G401 (cell line): ENCODE data around the gene UQCC2. TPM values are rescaled to one million over a fixed set of nuclear protein-coding genes. Genes with fewer than 3 reads are reported as not detected.

Source experiments
- DNase-seq: peaks from one replicate; pipeline ENCODE4 v3.0.0-alpha.2; 2015; ENCODE audit warnings: low spot score
- in situ Hi-C: cut with HindIII; loops from 2 replicates; pipeline ENCODE4 v1.10.0; 2016; ENCODE audit warnings: low sequenced_read_pairs, mixed read lengths
- total RNA-seq: library from RNA; depleted of rRNA; stranded (reverse); fragments of >200 nt; shearing (Covaris generic); gene quantifications from 2 replicates; pipeline ENCODE4 v1.2.3, GENCODE V29; 2014; rRNA removed

UQCC2 gene
- 24.9 and 51.4 TPM in 2 replicates for total RNA-seq

DNA sequence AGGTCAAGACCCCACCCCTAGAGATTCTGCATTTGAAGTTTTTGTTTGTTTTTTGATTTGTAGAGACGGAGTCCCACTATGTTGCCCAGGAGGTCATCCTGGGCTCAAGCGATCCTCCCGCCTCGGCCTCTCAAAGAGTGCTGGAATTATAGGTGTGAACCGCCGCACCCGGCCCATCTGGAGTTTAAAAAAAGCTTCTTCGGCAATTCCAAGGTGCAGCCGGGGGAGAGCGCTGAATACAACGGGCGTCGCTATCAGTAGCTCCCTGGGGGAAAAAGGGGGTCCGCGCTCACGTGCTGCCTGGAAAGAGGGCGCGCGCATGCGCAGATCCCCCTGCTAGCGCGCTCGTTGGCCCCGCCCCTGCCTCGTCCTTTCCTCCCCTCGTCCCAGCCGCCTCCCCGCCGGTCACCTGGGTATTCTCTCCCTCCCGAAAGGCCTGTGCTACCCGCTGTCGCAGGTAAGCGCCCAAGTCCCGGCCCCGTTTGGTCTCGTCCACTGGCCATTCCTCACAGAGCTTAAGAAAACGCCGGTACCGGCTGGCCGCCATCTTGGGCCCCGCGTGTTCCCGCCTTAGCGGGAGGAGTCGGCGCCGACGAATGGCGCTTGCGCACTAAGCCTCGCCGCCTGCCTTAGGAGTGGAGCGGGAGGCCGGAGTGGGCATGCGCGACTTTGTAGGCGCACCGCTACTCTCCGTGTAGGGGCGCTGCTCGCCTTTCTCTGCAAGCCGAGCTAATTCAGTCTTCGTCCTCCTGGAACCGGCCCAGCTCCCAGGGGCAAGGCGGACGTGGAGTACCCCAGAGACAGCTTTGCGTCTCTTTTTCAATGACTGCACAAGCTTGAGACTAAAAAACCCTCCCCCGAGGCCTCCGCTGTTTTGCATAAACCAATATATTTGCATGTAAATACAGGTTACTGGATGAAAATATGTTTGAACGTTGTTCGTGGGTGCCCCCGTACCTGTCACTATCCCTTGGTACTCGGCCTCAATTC lies at the start of gene UQCC2:
Gene UQCC2, minus strand, starts transcription at position 561 of the 990 bp plus-strand sequence. Its CDS starts 14 bp downstream, at position 547.
- in situ Hi-C loops, result no loop called here
- peak; percentile 96 for DNase-seq

DNA sequence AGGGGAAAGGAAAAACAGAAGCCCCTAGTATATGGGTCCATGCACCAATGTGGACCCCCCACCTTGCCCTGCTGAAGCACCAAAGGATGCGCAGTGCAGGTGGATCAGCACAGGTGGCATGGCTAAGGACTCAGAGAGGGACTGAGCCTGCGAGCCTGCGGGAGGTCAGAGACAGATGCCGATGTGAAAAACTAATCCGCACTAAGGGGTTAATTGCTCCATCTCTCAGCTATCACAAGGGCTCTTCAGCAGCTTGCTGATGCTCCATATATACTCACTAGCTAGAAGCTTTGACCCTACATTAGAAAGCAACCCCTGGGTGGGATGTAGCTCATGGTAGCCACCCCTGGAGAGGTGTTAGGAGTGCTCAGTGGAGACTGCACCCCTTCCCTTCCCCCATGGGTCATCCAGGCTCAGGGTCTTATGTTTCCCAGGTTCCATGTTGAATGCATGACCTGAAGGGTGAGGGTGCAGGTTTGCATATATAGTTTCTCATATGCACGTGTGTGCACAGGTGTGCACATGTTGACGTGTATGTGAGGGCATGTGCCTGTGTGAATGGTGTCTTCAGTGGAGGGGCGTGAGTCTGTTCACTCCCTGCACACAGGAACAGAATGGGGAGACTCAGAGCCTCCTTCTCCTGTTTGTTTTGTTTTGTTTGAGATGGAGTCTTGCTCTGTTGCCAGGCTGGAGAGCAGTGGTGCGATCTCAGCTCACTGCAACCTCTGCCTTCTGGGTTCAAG lies 48.6 kb upstream of the UQCC2 start:
- in situ Hi-C loops, result no loop called here
- no peak for DNase-seq

DNA sequence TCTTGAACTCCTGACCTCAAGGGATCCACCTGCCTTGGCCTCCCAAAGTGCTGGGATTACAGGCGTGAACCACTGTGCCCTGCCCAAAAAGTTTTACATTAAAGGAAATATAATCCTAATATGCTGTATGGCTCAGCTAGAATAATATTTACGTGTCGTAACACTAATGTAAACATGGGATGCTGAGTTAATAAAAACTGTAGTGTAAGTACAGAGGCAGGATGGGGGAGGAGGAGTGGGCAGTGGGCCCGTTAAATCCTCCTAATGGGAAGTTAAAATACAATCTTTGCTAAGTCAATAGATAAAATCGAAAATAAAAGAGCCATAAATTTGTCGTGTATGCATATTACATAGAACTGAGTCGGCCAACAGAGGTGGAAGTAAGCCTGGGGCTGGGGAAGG lies 47.3 kb upstream of the UQCC2 start:
- in situ Hi-C loops, result no loop called here
- DNase-seq, result no peak

DNA sequence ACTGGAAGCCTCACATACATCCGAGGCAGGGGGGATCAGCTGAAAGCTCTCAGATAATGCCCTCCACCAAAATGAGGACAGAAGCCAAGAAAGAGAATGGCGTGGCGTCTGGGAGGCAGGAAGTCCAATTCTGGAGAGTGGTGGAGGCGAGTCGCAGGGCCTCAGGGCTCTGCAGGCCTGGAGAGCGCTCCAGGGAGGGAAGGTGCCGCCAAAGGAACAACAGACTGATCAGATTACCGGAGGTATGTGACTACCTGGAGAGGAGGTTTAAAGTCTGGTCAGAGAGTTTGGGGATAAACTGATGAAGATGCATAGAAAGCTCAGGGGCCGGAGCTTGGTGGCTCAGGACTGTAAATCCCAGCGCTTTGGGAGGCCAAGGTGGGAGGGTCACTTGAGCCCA lies 46.4 kb upstream of the UQCC2 start:
- no peak for DNase-seq
- in situ Hi-C loops, result no loop called here

DNA sequence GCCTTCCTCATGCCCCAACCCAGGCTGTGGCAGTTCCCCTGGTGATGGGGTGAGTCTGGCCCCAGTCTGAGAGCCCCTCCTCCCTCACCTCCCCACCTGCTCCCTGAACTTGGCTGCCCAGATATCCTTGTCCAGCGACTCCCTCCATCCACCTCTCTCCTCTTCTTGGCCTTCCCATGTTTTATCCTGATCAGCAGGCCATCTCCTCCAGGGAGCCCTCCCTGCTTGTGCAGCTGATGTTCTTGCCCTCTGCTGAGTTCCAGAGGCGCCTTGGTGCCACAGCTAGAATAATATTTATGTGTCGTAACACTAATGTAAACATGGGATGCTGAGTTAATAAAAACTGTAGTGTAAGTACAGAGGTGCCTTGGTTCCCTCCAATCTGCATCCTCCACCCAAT lies 45.6 kb upstream of the UQCC2 start:
- no peak for DNase-seq
- in situ Hi-C loops, result no loop called here

DNA sequence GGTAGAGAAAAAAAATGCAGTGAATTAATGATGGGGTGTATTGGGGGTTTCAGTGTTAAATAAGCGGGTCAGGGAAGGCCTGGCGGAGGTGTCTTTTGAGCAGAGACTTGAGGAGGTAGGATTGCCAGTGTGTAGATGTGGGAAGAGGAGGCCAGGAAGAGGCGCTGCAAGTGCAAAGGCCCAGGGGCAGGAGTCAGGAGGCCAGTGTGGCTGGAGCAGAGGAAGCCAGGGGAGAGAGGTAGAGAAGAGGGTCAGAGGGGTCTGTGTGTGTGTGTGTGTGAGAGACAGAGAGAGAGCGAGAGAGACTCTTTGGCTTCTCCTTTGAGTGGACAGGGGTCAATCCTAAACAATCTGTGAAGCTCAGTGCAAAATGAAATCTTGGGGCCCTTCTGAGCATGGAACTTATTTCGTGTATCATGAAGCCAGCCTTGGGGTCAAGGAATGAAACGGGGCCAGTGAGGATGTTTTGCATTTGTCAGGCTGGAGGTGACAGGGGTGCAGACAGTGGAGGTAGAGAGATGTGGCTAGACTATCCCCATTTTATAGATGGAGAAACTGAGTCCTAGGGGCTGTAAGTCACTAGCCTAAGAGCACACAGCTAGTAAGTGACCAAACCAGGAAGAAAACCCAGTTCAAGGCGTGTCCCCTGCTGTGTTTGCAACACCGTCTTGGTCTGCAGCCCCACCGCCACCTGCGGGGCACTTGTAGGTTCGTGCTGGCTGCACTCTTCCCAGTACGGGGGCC lies 44.9 kb upstream of the UQCC2 start:
- DNase-seq, result no peak
- in situ Hi-C loops, result no loop called here

DNA sequence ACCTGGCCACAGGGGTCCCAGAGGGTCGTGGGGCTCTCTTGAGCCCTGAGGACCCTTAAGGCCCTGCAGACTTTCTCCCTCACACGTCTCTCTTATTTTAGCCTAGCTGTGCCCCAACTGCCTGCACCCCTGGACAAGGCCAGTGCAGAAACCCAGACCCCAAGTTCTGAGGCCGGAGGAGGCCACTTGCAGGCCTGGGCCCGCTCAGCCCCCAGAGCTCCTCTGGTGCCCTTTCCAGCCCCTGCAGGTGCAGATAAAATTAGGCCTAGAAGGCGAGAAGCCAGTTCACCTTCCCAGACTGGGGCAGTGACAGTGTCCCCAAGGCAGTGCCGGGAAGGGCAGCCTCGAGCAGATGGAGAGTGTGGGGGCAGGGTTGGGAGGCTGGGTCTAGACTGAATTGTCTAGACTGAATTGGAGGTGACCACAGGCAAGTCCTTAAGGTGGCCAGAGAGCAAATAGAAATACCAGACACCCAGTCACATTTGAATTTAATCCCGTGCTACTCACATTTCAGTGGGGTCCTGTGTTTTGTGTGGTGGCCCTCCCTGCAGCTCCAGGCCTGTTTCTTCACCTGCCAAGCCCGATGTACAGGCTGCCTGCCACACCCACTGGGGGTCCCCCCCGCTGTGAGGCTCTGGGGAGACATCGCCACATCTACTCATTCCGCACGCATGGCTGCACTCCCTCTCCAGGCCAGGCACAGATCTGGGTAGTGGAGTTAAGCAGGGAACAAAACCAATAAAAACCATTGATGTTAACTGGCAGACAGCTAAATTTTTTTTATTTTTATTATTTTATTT lies 43.8 kb upstream of the UQCC2 start:
- DNase-seq, result no peak
- in situ Hi-C loops, result no loop called here

DNA sequence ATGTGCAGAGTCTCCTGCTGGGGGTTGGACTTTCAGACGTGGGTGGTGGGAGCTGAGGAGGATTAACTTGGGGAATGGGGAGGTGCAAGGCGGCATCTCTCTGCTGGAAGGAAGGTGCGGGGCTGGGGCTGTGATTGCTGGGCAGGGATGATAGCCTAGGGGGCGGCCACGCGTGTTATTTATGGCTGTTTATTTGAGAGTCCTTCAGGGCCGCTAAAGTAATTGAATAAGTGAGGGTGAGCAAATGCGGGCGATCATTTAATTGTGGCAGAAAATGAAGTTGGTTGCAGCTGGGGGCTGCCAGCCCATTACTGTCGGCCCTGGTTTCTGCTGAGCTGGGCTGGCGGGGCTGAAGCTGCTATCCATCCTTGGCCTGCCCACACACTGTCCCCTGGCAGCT lies 42.7 kb upstream of the UQCC2 start:
- no peak for DNase-seq
- in situ Hi-C loops, result no loop called here

DNA sequence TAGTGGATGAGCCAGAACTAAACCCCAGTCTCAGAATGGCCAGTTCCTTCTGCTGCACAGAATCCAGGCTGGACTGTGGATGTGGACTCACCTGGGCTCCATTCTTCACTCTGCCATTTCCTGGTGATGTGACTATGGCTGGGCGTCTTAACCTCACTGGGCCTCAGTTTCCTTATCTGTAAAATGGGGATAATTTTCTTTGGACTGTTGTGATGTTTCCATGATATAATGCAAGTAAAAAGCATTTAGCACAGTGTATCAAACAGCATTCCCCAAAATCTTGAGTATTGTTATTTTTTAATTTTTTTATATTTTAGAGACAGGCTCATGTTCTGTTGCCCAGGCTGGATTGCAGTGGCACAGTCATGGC lies 41.1 kb upstream of the UQCC2 start:
- no peak for DNase-seq
- in situ Hi-C loops, result no loop called here

DNA sequence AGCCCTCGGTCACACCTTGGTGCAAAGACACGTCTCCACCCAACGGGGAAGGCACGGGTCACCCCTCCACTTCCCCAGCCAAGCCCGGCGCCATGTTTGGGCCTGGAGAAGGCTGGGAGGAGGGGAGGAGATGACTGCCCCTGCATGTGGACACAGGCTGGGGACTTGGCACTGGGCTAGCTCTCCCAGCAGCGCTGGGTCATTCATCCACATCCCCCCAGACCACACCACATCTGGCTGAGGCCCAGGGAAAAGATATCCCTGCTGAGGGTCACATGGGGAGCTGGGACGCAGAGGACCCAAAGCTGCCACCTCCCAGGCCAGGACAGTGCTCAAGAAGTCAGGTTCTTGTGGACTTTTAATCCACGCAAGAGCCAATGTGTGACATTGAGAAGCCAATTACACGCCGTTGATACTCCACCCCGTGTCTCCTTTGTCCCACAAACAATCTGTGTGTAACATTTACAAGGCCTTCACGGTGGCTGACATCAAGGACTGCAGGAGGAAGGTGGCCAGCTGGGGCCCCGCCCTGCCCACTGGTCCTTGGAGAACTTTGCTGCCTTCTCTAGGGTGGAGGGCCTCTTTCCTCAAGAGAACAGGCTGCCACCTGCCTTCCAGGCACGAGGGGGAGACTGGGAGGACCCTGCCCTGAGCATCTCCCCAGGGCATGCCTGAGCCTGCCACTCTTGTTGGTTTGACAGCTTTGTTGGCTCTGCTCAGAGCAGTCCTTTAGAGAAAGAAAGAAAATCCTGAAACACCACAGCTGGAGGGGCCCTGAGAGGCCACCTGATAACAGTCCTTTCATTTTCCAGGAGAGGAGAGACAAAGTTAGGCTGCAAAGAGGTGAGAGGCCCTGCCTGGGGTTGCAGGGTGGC lies 40.5 kb upstream of the UQCC2 start:
- in situ Hi-C loops, result no loop called here
- DNase-seq, result no peak

DNA sequence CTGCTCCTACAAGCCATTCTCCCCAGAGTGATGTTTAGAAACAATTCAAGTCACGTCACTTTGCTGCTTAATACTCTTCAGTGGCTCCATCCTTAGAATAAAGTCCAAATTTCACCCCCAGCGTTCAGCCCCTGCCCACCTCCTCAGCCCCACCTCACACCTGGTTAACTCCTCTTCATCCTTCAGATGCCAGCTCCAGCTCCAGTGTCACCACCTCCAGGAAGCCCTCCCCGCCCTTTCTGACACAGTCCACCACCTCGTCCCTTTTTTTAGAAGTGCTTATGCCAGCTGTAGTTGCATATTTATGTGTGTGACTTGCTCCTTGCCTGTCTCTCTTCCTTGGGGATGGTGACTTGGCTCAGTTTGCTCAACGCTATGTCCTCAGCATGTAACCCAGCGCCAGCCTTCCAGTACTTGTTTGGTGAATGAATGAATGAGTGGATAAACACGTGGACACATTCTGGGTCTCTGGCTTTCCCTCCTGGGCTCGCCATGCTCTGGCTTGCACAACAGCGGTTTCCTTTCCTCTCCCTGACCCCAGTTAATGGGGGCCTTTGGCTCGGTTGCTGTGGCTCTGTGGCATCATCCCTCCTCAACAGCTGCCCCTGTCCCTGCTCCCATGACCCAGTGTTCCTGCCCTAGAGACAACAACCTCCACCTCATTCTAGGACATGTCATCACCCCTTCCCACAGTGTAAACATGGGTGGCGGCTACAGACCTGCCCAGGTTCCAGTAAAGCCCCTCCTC lies 38.9 kb upstream of the UQCC2 start:
- DNase-seq, result no peak
- in situ Hi-C loops, result no loop called here

DNA sequence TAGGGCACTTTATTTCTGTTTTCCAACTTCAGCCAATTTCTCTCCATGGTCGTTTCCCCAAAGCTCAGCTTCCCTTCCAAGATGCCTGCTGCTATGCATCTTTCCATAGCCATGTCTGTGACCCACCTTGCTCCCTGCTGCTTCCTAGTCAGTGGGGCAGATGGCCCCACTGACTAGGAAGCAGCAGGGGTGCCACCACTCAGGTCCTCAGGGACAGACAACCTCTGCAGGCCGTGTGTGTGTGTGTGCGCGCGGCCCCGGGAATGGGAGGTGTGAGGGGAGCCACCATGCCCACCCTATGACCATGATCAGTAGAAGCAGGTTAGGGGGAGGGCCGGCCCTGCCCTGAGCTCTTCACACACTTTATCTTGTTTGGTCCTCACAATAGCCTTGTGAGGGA lies 37.9 kb upstream of the UQCC2 start:
- in situ Hi-C loops, result no loop called here
- no peak for DNase-seq

DNA sequence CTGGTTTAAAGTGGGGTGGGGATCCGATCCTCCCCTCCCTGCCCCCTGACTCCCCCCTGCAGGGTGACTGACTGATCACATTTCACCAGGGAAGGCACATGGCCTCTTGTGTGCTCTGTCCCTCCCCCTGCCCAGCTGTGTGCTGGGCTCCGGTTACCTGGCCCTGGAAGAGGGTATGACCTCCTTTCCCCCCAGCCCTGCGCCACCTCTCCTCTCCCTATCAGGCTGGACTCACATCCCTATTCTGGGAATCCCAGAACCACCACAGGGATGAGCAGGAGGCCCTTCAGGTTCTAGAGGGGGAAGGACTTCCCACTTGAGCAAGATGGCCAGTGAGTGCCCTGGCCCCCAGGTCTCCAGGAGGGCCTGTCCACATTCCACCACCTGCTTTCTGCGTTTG lies 37.3 kb upstream of the UQCC2 start:
- in situ Hi-C loops, result no loop called here
- no peak for DNase-seq

DNA sequence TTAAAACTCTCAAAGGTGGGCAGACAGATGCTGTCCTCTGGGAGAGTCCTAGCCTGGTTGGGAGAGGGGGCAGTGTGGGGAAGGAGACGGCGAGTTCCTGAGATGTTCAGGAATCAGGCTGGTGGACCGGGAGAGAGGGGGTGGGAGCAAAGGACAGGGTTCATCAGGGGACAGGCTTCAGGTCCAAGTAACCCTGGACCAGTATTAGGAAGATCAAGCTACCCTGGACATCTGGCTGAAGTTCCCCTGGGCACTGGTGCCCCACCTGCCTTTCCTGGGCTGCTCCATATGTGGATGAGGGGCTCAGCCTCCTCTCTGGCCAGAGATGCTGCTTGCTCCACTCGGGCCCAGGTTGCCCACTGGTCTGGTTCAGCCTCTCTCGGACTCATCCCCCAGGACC lies 36.3 kb upstream of the UQCC2 start:
- no peak for DNase-seq
- in situ Hi-C loops, result no loop called here

DNA sequence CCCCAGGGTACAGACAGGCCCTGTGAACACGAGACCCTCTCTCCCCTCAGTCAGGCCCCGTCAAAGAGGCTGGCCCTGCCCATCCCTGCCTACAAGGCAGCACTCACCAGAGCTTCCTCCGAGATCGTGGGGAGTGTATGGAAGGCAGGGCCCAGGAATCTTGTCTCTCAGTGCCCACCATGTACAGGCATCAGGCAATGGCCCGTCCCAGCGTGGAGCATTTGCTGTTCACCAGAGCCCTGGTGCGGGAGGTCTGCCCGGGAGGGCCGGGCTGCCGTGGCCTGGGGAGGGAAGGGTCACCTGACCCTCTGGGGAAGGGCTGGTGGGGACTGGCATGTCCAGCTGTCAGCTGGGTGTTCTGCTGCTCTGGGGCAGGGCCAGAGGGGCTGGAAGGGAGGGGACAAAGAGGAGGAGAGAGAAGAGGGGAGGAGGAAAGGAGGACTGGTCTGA lies 35.2 kb upstream of the UQCC2 start, which contains the start of gene IP6K3:
Gene IP6K3, minus strand, starts transcription at position 255 of the 450 bp plus-strand sequence. CDS start 11,429 bp downstream, outside the sequence.
- in situ Hi-C loops, result no loop called here
- no peak for DNase-seq

DNA sequence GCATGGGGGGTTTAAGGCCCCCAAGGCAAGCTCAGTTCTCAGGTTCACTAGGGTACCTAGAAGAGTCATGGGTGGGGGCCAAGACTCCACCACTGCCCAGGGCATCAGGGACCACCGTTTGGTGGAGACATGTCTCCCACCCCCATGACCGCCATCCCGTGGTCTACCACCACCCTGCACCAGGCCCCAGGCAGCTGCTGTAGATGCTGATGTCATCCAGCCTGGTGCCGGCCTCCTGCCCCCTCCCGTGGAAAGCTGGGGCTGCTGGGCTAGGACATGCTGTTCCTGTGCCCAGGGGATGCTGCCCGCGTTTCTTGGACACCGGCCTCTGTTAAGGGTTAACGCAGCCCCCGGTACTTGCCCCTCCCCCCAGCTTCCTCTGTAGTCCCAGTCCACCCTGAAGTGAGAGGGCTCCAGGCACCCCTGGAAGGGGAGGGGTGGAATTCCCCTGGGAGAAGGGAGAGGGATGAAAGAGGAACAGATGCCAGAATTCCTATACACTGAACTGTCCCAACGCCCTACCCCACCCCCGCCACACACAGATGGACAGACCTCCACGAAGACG lies 34.6 kb upstream of the UQCC2 start:
- DNase-seq, result no peak
- in situ Hi-C loops, result no loop called here

DNA sequence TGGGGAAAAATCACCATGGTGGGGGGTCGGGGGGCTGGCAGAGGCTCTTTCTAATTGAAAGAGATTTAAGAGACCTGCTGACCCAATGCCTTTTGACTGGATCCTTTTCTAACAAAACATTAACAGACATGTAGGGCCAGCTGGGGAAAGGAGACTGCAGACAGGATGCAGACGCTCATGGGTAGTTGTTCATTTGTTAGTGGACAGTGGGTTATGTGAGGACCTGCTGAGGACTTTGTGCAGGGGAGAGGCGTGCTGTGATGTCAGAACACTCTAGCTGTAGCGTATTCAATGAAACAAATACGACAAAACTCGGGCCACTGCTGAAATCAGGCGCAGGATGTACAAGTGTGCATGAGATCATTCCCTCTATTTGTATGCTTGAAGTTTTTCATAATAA lies 34.0 kb upstream of the UQCC2 start:
- in situ Hi-C loops, result no loop called here
- DNase-seq, result no peak
